Activated T-helper 1 cell treated with anti-CD3 and anti-CD28 coated beads, Interleukin-12 subunit alpha, Interleukin-12 subunit beta, Interleukin-2, Interleukin-4 antibody, amounts not matched to agents 30 ng/mL and 10 ng/mL and 1 ng/mL, durations not matched to agents 14 hours and 24 hours and 36 hours (primary cell): Measurements from ENCODE around the gene MSRB1. TPM values are rescaled to one million over a fixed set of nuclear protein-coding genes. Genes with fewer than 3 reads are reported as not detected.

Source experiments
- DNase-seq: peaks from one replicate; pipeline ENCODE4 v3.0.0; 2021; ENCODE audit warnings: low spot score
- H3K27ac Mint-ChIP-seq: one replicate; pipeline ENCODE4 v1.8.0; 2021; ENCODE audit warnings: mild to moderate bottlenecking, mixed read lengths
- H3K27me3 Mint-ChIP-seq: one replicate; pipeline ENCODE4 v1.8.0; 2022; ENCODE audit warnings: mild to moderate bottlenecking, moderate library complexity, mixed read lengths; ENCODE audit not compliant: insufficient read depth
- H3K36me3 Mint-ChIP-seq: one replicate; pipeline ENCODE4 v1.8.0; 2021; ENCODE audit warnings: low read depth, mixed read lengths
- H3K4me1 Mint-ChIP-seq: one replicate; pipeline ENCODE4 v1.8.0; 2021; ENCODE audit warnings: low read depth, mixed read lengths
- H3K4me3 Mint-ChIP-seq: one replicate; pipeline ENCODE4 v1.8.0; 2021; ENCODE audit warnings: mild to moderate bottlenecking, moderate library complexity, mixed read lengths
- H3K9me3 Mint-ChIP-seq: one replicate; pipeline ENCODE4 v1.8.0; 2021; ENCODE audit warnings: mixed read lengths
- intact Hi-C: fragments of 100-400 bp; cut with micrococcal nuclease; formaldehyde crosslinking; loops from one replicate; pipeline ENCODE4 v1.15.1; 2024
- total RNA-seq: library from RNA; stranded (reverse); gene quantifications from 2 replicates; pipeline ENCODE4 v1.2.3, GENCODE V29; 2022

Gene MSRB1
- total RNA-seq, 1 donor from 2014 or later, result 22.1 TPM

DNA sequence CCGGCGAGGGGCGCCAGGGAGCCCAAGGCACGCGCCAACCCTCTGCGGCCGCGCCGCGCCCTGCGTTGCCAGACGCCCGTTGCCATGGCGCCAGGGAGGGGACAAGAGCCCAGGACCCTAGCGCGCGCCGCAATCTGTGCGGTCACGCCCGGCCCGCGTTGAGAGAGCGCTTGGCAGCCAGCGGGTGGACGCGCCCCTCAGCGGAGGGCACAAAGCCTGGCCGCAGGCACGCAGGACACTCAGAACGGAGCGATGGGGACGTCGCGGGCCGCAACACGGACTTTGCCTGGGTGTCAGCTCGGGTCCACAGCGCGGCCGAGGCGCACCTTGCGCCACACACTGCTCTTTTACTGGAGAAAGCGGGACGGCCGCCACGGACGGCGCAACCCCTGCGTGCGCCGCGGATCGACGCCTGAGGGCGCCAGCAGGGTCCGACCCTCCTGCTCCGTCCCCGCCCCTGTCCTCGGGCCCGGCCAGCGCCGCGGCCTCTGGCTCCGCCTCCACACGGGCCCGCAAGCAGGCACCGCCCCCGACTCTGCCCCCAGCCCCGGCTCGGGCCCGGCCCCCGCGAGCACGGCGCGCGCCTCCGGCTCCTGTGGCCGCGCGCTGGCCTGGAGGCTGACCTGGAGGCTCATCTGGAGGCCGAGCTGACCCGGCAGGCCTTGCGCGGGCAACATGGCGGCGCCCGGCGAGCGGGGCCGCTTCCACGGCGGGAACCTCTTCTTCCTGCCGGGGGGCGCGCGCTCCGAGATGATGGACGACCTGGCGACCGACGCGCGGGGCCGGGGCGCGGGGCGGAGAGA, 40.7 kb upstream of the MSRB1 start, which contains the start of gene GFER:
Gene GFER (plus strand): TSS at position 650 of the 803 bp plus-strand sequence. CDS start 26 bp downstream, at position 676.
- Mint-ChIP-seq H3K4me1 (peaks cover 4% of the 10 kb centered on the region), H3K4me3 (peak within 1 kb of the TSS; percentile 84), H3K27me3 (peaks cover 32% of the 10 kb centered on the region), H3K9me3 (no peaks in the 10 kb centered on the region), H3K27ac (peak within 1 kb of the TSS; percentile 29), H3K36me3 (peaks cover 14% of the 10 kb centered on the region)
- intact Hi-C loops, result loop anchor here (1.0 to 5.0 kb wide), 4 partner anchors 9 to 39 kb away; partner anchors contain the start of genes NDUFB10 and TBL3
- DNase-seq, result peak; percentile 80

DNA sequence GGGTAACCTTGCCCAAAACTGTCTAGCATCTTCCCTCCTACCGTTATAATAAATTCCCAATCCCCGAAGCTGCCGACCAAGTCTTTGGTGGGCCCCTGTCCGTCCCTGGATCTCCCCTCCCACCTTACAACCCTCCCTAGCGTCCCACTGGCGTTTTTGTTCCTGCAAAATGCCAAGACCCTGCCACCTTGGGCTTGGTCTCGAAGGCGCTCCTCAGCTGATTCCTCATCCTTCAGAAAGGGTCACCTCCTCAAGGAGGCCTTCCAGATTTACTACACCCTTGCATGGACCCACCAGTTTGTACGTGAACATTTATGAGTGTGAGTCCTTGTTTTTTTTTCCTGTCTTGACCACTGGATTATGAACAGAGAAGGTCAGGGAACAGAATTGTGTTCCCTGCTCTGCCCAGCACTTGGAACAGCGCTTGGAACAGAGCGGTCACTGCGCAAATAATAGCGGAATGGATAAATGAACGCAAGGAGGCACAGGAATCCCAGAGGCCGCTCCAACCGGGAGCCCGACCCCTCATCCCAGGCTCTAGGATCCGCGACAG, 40.1 kb upstream of the MSRB1 start:
- no peak for DNase-seq
- peak overlapping the region; percentile 21 for H3K27ac Mint-ChIP-seq
- no peaks in the 10 kb centered on the region for H3K4me1 Mint-ChIP-seq
- peak overlapping the region; percentile 77 for H3K4me3 Mint-ChIP-seq
- no peaks in the 10 kb centered on the region for H3K9me3 Mint-ChIP-seq
- intact Hi-C loops, result loop anchor here (5.0 kb wide), 1 partner anchor 39 kb away; no protein-coding TSS in a partner anchor
- H3K36me3 Mint-ChIP-seq, result peaks cover 12% of the 10 kb centered on the region
- H3K27me3 Mint-ChIP-seq, result peaks cover 29% of the 10 kb centered on the region

DNA sequence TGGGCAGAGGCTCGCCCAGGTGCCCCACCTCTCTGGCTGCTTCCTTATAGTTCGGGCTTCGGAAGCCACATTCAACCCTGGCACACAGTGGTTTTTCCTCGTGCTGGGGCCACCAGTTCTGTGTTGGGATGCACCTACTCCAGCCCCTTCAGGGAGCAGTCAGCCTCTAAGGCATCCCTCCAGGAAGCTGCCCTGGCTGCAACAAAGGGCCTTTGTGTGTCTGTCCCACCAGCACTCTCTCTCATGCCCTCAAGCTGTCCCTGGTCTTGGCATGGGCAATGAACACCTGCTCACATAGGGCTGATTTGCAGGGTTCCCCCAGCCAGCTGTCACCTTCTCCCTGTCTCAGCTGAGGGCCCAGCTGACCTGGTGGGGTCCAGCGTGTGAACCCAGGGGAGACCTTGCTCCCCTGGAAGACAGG, 39.0 kb upstream of the MSRB1 start:
- no peaks in the 10 kb centered on the region for H3K4me1 Mint-ChIP-seq
- H3K27ac Mint-ChIP-seq, result no peak overlapping the region
- no peaks in the 10 kb centered on the region for H3K9me3 Mint-ChIP-seq
- no peak overlapping the region for H3K4me3 Mint-ChIP-seq
- no peak for DNase-seq
- H3K27me3 Mint-ChIP-seq, result peaks cover 29% of the 10 kb centered on the region
- peaks cover 15% of the 10 kb centered on the region for H3K36me3 Mint-ChIP-seq
- intact Hi-C loops, result loop anchor here (5.0 kb wide), 1 partner anchor 40 kb away; no protein-coding TSS in a partner anchor

DNA sequence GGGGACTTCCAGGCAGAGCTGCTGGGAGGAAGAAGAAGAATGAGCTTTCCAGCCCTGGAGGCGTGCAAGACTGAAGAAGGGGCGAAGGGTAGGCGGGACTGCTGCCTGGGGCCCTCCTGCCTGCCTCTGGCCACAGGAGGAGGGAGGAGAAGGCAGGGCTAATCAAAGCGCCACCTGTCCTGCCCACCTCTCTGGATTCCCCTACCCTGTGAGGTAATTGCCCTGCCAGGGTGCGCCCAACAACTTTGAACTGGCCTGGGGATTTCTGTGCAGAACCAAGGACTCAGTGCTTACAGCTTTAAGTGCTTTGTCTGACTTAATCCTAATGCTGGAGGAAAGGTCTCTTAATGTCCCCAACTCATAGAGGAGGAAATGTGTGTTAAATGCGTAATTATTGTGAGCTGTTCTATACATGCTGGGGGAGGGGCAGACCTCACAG, 38.4 kb upstream of the MSRB1 start, which contains the start of gene NOXO1:
Gene NOXO1 (minus strand): TSS at position 72 of the 439 bp plus-strand sequence. CDS start 290 bp downstream, outside the sequence.
- H3K27ac Mint-ChIP-seq, result no peak within 1 kb of the TSS
- no peak for DNase-seq
- H3K4me1 Mint-ChIP-seq, result no peaks in the 10 kb centered on the region
- peak within 1 kb of the TSS; percentile 77 for H3K4me3 Mint-ChIP-seq
- H3K9me3 Mint-ChIP-seq, result no peaks in the 10 kb centered on the region
- intact Hi-C loops, result loop anchor here (5.0 kb wide), 1 partner anchor 41 kb away; no protein-coding TSS in a partner anchor
- H3K36me3 Mint-ChIP-seq, result peaks cover 10% of the 10 kb centered on the region
- H3K27me3 Mint-ChIP-seq, result peaks cover 29% of the 10 kb centered on the region

DNA sequence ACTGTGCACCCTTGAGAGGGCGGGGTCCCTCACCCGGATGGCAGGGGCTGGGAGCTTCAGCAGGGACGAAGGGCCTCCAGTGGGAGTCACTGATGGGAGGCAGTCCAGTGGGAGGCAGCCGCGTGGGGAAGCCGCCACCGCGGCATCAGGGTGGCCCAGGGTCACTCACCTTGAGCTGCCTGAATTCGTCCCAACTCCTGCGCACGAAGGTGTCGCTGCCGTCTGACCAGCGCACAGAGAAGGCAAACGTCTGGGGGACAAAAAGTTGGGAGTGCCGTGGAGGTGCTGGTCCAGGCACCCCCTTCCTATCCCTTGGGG, 37.7 kb upstream of the MSRB1 start:
- H3K4me1 Mint-ChIP-seq, result no peaks in the 10 kb centered on the region
- peaks cover 13% of the 10 kb centered on the region for H3K36me3 Mint-ChIP-seq
- no peak for DNase-seq
- H3K9me3 Mint-ChIP-seq, result no peaks in the 10 kb centered on the region
- peaks cover 29% of the 10 kb centered on the region for H3K27me3 Mint-ChIP-seq
- H3K4me3 Mint-ChIP-seq, result no peak overlapping the region
- no peak overlapping the region for H3K27ac Mint-ChIP-seq
- intact Hi-C loops, result loop anchor here (5.0 kb wide), 1 partner anchor 42 kb away; no protein-coding TSS in a partner anchor

DNA sequence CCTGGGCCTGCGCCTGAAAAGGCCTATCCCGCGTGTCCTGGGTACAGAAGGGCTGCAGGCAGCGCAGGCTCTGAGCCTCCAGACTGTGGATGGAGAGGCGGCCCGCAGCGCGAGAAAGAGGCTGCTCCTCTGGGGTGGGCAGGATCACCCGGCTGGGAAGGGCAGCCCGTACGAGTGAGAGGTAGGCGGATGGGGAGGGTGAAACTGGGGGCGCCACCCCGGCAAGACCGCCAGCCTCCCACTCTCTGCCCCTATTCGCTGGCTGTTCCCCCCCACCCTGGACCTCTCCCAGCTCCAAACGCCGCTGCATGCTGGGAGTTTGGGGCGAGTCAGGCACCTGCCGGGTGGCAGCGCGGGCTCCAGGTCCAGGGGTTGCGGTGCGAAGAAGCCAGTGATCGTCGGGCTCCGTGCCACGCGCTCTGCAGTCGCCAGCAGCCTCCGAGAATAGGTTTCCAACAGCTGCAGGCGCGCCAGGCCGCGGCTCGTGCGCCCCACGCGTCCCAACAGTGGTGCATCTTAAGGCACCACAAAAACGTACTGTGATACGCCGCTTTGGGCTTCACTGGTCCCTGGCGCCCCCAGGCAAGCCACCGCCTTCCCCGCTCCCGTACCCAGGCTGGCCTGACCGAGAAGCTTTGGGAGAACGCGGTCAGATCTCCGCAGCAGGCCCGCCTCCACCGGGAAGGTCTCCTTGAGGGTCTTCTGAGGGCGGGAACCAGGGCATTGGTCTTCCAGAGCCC, 37.2 kb upstream of the MSRB1 start:
- no peak for DNase-seq
- Mint-ChIP-seq H3K4me3 (no peak overlapping the region), H3K9me3 (no peaks in the 10 kb centered on the region), H3K27ac (no peak overlapping the region), H3K36me3 (peaks cover 11% of the 10 kb centered on the region), H3K27me3 (peaks cover 29% of the 10 kb centered on the region), H3K4me1 (no peaks in the 10 kb centered on the region)
- intact Hi-C loops, result loop anchor here (5.0 kb wide), 1 partner anchor 42 kb away; no protein-coding TSS in a partner anchor

DNA sequence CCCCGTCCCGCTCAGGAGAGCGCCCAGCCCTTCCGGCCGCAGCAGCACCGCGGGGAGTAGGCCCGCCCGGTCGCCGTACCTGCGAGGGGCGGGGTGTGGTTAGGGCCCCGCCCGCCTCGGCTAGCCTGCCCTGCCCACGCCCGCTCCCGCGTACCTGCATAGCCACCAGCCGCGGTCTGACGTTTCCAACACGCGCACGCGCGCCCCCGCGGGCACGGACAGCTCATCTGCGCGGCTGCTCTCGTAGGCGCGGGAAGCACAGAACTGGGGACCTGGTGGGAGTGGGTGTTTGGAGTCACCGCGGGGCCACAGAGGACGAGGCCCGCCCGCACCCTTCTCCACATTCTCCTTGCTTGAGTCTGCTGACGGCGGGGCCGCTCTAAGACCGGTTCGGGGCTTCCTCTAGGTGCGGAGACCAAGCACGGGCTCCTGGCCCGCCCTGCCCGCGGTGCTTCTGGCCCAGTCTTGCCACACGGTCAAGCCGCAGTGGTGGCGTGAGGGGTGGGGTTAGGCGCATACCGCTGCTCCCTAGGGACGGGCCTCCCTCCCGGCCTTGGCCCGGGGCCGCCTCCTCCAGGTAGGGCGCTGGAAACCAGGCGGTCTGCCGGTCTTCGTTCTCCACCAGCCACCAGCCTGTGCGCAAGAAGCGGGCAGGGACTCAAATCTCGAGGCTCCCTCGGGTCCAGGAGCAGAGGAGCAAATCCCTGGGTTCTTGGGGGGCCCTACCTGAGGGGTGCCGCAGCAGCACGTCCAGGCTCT, 36.5 kb upstream of the MSRB1 start:
- DNase-seq, result no peak
- H3K36me3 Mint-ChIP-seq, result peaks cover 12% of the 10 kb centered on the region
- H3K4me3 Mint-ChIP-seq, result no peak overlapping the region
- peaks cover 29% of the 10 kb centered on the region for H3K27me3 Mint-ChIP-seq
- H3K4me1 Mint-ChIP-seq, result no peaks in the 10 kb centered on the region
- no peaks in the 10 kb centered on the region for H3K9me3 Mint-ChIP-seq
- no peak overlapping the region for H3K27ac Mint-ChIP-seq
- intact Hi-C loops, result loop anchor here (5.0 kb wide), 1 partner anchor 43 kb away; no protein-coding TSS in a partner anchor

DNA sequence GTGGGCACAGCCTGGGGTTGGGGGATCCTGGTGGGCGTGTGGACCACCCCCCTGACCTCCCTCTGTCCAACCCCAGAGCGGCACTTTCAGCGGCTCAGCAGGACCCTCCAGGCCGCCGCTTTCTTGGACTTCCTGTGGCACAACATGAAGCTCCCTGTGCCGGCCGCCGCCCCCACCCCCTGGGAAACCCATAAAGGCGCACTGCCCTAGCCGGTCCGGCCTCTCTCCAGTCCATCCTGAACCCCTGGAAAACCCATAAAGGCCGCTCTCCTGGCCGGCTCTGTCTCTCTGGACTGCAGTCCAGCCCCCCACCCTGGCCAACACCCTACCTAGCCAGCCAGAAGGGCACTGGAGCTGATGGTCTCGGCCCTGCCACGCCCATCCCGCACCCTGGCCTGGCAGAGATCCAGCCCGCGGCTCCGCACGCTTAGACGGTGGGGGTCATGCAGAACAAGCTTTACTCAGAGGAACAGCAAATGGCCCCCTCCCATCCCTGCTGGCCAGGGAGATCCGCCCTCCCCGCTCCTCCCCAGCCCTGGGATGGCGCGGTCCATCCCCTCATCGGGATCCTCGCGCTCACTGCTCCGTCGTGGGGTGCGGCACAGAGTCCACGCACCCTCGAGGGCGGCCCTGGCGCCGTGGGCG, 35.6 kb upstream of the MSRB1 start:
- Mint-ChIP-seq H3K27me3 (peaks cover 29% of the 10 kb centered on the region), H3K4me3 (no peak overlapping the region), H3K27ac (no peak overlapping the region), H3K9me3 (no peaks in the 10 kb centered on the region), H3K4me1 (no peaks in the 10 kb centered on the region), H3K36me3 (peaks cover 12% of the 10 kb centered on the region)
- no peak for DNase-seq
- intact Hi-C loops, result no loop called here

DNA sequence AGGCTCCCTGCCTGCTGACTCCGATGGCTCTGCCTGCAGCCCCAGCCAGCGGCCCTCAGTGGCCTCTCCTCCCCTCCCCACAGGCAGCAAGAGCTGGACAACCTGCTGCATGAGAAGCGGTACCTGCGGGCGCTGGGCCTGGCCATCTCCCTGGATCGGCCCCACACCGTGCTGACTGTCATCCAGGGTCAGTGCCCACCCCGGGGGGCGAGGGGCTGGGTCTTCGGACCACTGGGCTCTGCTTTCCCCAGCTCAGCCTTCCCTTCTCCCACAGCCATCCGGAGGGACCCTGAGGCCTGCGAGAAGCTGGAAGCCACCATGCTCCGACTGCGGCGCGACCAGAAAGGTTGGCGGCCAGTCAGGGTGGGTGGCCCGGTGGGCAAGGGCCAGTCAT, 34.9 kb upstream of the MSRB1 start:
- intact Hi-C loops, result no loop called here
- H3K27me3 Mint-ChIP-seq, result peaks cover 25% of the 10 kb centered on the region
- H3K4me1 Mint-ChIP-seq, result peaks cover 3% of the 10 kb centered on the region
- DNase-seq, result no peak
- H3K27ac Mint-ChIP-seq, result no peak overlapping the region
- peaks cover 14% of the 10 kb centered on the region for H3K36me3 Mint-ChIP-seq
- H3K4me3 Mint-ChIP-seq, result no peak overlapping the region
- H3K9me3 Mint-ChIP-seq, result no peaks in the 10 kb centered on the region

DNA sequence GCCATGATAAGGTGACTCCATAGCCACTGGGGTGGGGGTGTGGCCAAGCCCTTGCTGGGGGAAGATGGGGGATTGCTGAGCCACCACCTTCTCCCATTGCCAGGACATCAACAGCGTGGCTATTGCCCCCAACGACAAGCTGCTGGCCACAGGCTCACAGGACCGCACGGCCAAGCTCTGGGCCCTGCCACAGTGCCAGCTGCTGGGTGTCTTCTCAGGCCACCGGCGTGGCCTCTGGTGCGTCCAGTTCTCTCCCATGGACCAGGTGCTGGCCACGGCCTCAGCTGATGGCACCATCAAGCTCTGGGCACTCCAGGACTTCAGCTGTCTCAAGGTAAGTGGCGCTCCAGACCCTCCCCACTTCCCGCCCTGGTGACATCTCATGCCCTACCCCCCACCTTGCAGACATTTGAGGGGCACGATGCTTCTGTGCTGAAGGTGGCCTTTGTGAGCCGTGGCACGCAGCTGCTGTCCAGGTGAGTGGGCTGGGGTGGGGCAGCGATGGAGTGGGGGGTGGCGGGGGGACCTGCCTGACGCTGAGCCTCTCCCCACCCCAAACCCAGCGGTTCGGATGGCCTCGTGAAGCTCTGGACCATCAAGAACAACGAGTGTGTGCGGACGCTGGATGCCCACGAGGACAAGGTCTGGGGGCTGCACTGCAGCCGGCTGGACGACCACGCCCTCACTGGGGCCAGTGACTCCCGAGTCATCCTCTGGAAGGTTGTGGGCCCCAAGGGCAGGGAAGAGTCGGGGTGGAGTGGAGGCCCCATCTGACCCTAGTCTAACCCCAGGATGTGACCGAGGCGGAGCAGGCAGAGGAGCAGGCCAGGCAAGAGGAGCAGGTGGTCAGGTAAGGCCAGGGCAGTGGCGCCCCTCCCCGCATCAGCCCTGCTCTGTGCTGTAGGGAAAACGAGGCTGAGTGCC, 34.2 kb upstream of the MSRB1 start:
- Mint-ChIP-seq H3K27ac (no peak overlapping the region), H3K9me3 (no peaks in the 10 kb centered on the region), H3K36me3 (peaks cover 18% of the 10 kb centered on the region), H3K4me1 (peaks cover 7% of the 10 kb centered on the region), H3K27me3 (peaks cover 18% of the 10 kb centered on the region), H3K4me3 (no peak overlapping the region)
- DNase-seq, result no peak
- intact Hi-C loops, result no loop called here

DNA sequence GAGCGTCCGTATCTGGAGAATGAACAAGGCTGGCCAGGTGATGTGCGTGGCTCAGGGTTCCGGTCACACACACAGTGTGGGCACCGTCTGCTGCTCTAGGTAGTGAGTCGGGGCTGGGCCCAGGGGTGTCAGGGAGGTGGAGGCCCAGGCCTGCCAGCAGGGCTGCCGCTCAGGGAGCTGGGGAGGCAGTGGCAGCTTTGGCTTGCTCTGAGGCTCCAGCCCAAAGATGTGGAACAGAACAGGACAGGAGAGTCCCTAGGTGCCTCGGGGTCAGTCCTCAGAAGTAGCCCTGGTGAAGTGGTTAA, 33.2 kb upstream of the MSRB1 start:
- Mint-ChIP-seq H3K36me3 (peaks cover 21% of the 10 kb centered on the region), H3K27ac (no peak overlapping the region), H3K9me3 (no peaks in the 10 kb centered on the region), H3K4me3 (no peak overlapping the region), H3K4me1 (peaks cover 14% of the 10 kb centered on the region), H3K27me3 (peaks cover 9% of the 10 kb centered on the region)
- no peak for DNase-seq
- intact Hi-C loops, result no loop called here
